HG02678 (cell line): ENCODE measurements around the gene MGLL.

Experiments used
- ATAC-seq: cut with Tn5 transposase; IDR thresholded peaks from one replicate; pipeline ENCODE4 v1.9.1; 2021; ENCODE audit warnings: mild to moderate bottlenecking, moderate library complexity; ENCODE audit not compliant: unreplicated experiment

Gene MGLL

GRCh38 chr3:127822041-127822681 is at the start of gene MGLL:
MGLL (minus strand) TSS chr3:127822515; CDS start chr3:127822318, 197 bp downstream.
- ATAC-seq: no peak

- ATAC-seq: no peak
Measured at GRCh38 chr3:127870156-127870555, 47.8 kb upstream of the MGLL start.

- ATAC-seq: no peak
Measured at GRCh38 chr3:127867986-127868385, 45.7 kb upstream of the MGLL start.

GRCh38 chr3:127867412-127867811 is 45.1 kb upstream of the MGLL start:
- no peak for ATAC-seq

GRCh38 chr3:127865941-127866340 is 43.6 kb upstream of the MGLL start:
- no peak for ATAC-seq

- no peak for ATAC-seq
Measured at GRCh38 chr3:127860211-127860696, 37.9 kb upstream of the MGLL start.

GRCh38 chr3:127859730-127860129 is 37.4 kb upstream of the MGLL start:
- ATAC-seq: no peak

- ATAC-seq: no peak
Measured at GRCh38 chr3:127858937-127859336, 36.6 kb upstream of the MGLL start.

GRCh38 chr3:127858521-127858920 is 36.2 kb upstream of the MGLL start:
- no peak for ATAC-seq

- ATAC-seq: no peak
Measured at GRCh38 chr3:127857333-127857732, 35.0 kb upstream of the MGLL start.

GRCh38 chr3:127856801-127857200 is 34.5 kb upstream of the MGLL start:
- ATAC-seq: no peak

- ATAC-seq: no peak
Measured at GRCh38 chr3:127855246-127855645, 32.9 kb upstream of the MGLL start.

GRCh38 chr3:127853681-127854080 is 31.4 kb upstream of the MGLL start:
- ATAC-seq: no peak

- ATAC-seq: no peak
Measured at GRCh38 chr3:127851899-127852298, 29.6 kb upstream of the MGLL start.

GRCh38 chr3:127849368-127849767 is 27.1 kb upstream of the MGLL start:
- no peak for ATAC-seq

- ATAC-seq: no peak
Measured at GRCh38 chr3:127848131-127849129, 26.1 kb upstream of the MGLL start.

- no peak for ATAC-seq
Measured at GRCh38 chr3:127847236-127847720, 25.0 kb upstream of the MGLL start.

- no peak for ATAC-seq
Measured at GRCh38 chr3:127846576-127846975, 24.3 kb upstream of the MGLL start.

GRCh38 chr3:127844326-127844942 is 22.1 kb upstream of the MGLL start:
- no peak for ATAC-seq

GRCh38 chr3:127840671-127841070 is 18.4 kb upstream of the MGLL start:
- no peak for ATAC-seq

- no peak for ATAC-seq
Measured at GRCh38 chr3:127839099-127839498, 16.8 kb upstream of the MGLL start.
